H1 (cell line): ENCODE data around the gene LAT. TPM values are rescaled to one million over a fixed set of nuclear protein-coding genes. Genes with fewer than 3 reads are reported as not detected.

Source experiments
- CTCF ChIA-PET: fragments of 300-600 bp; sonication (Branson Sonifier 250); formaldehyde crosslinking; loops from one replicate; lab custom pipeline; 2021; ENCODE audit not compliant: partially characterized antibody; lab: Charles Lee
- POLR2A ChIA-PET: fragments of 300-600 bp; sonication (Branson Sonifier 250); formaldehyde crosslinking; loops from one replicate; lab custom pipeline; 2021; ENCODE audit warnings: inconsistent platforms; ENCODE audit not compliant: partially characterized antibody; lab: Charles Lee
- DNase-seq, 2 experiments: peaks; one replicate each; pipeline versions ENCODE4 v3.0.0 to v3.0.0-alpha.2; 2010 to 2022; ENCODE audit warnings: low spot score in 2 of 2, low read depth in 1 of 2, mixed read lengths in 1 of 2
- FAIRE-seq: peaks from 2 replicates; lab custom pipeline; 2011; peaks lifted over from hg19 to GRCh38; lab: Jason Lieb, UNC
- H2AFZ ChIP-seq: 2 replicates; pipeline ENCODE4 v1.8.1; 2012; ENCODE audit warnings: low read length, inconsistent platforms
- H2AK5ac ChIP-seq: 2 replicates; pipeline ENCODE4 v1.6.1; 2013; ENCODE audit warnings: low read depth, low read length
- H2BK120ac ChIP-seq: replicated peaks from 2 replicates; pipeline ENCODE3; 2013; ENCODE audit warnings: low read depth, low read length, inconsistent platforms
- H2BK12ac ChIP-seq: 2 replicates; pipeline ENCODE4 v1.6.1; 2013; ENCODE audit warnings: low read depth, low read length
- H2BK15ac ChIP-seq: 2 replicates; pipeline ENCODE4 v1.6.1; 2013; ENCODE audit warnings: low read length
- H2BK20ac ChIP-seq: 2 replicates; pipeline ENCODE4 v1.6.1; 2013; ENCODE audit warnings: low read length
- H2BK5ac ChIP-seq: 2 replicates; pipeline ENCODE4 v1.6.1; 2013; ENCODE audit warnings: low read depth, low read length
- H3K14ac ChIP-seq: 2 replicates; pipeline ENCODE4 v1.6.1; 2013; ENCODE audit warnings: inconsistent platforms; ENCODE audit not compliant: insufficient read length
- H3K18ac ChIP-seq: 2 replicates; pipeline ENCODE4 v1.6.1; 2013; ENCODE audit warnings: low read length; ENCODE audit errors: extremely low read depth
- H3K23ac ChIP-seq: 2 replicates; pipeline ENCODE4 v1.6.1; 2013; ENCODE audit warnings: inconsistent platforms; ENCODE audit not compliant: insufficient read length
- H3K23me2 ChIP-seq: 2 replicates; pipeline ENCODE4 v1.6.1; 2013; ENCODE audit warnings: low read depth, low read length
- H3K27ac ChIP-seq: 2 replicates; pipeline ENCODE4 v1.6.1; 2011; ENCODE audit warnings: low read depth, low read length, inconsistent platforms
- H3K27me3 ChIP-seq, 4 experiments: replicated peaks in 1 of 4; 1 replicate in 1 of 4; 2 replicates in 3 of 4; pipeline versions ENCODE4 v1.6.1 to v1.8.1; 2011 to 2013; ENCODE audit warnings: low read length in 3 of 4, mild to moderate bottlenecking in 3 of 4, inconsistent platforms in 2 of 4, mixed read lengths in 2 of 4, moderate library complexity in 1 of 4; ENCODE audit not compliant: control insufficient read depth in 3 of 4, insufficient read depth in 3 of 4; ENCODE audit errors: extremely low read depth in 1 of 4
- H3K36me3 ChIP-seq, 4 experiments: 2 replicates each; pipeline versions ENCODE4 v1.6.1 to v1.8.1; 2011 to 2013; ENCODE audit warnings: mild to moderate bottlenecking in 4 of 4, low read length in 3 of 4, moderate library complexity in 2 of 4, control low read depth in 1 of 4, inconsistent platforms in 1 of 4; ENCODE audit not compliant: insufficient read depth in 4 of 4, control insufficient read depth in 2 of 4
- H3K4ac ChIP-seq: replicated peaks from 2 replicates; pipeline ENCODE3; 2013; ENCODE audit warnings: low read length, low read depth, mixed read lengths, inconsistent platforms; ENCODE audit not compliant: insufficient read length
- H3K4me1 ChIP-seq, 4 experiments: replicated peaks in 1 of 4; 1 replicate in 1 of 4; 2 replicates in 3 of 4; pipeline versions ENCODE4 v1.6.1 to v1.8.1; 2011 to 2013; ENCODE audit warnings: low read length in 3 of 4, inconsistent platforms in 2 of 4, mixed read lengths in 1 of 4; ENCODE audit not compliant: insufficient read depth in 4 of 4, control insufficient read depth in 3 of 4
- H3K4me2 ChIP-seq, 2 experiments: 2 replicates each; pipeline versions ENCODE4 v1.6.1 to v1.8.1; 2011 to 2013; ENCODE audit warnings: low read depth in 2 of 2, low read length in 2 of 2, control low read depth in 1 of 2, inconsistent platforms in 1 of 2, mild to moderate bottlenecking in 1 of 2; ENCODE audit not compliant: insufficient read depth in 1 of 2
- H3K4me3 ChIP-seq, 4 experiments: fragments of 200-600, 300-600 bp in 1 of 4; sonication (generic), shearing (Covaris generic), sonication (Bioruptor Twin) in 1 of 4; 2 replicates each; pipeline versions ENCODE4 v1.5.1 to v1.8.1; 2011 to 2016; ENCODE audit warnings: low read length in 4 of 4, low read depth in 3 of 4, control low read depth in 2 of 4, inconsistent platforms in 2 of 4, mild to moderate bottlenecking in 2 of 4, mixed read lengths in 1 of 4, moderate library complexity in 1 of 4; ENCODE audit not compliant: insufficient read depth in 2 of 4; ENCODE audit errors: extremely low read depth in 1 of 4
- H3K56ac ChIP-seq: replicated peaks from 2 replicates; pipeline ENCODE3; 2013; ENCODE audit warnings: low read depth, mild to moderate bottlenecking, mixed read lengths, low read length, inconsistent platforms; ENCODE audit not compliant: insufficient read length
- H3K79me1 ChIP-seq: 2 replicates; pipeline ENCODE4 v1.6.1; 2013; ENCODE audit warnings: low read depth, low read length, control low read depth
- H3K79me2 ChIP-seq, 2 experiments: 2 replicates each; pipeline versions ENCODE4 v1.6.1 to v1.8.1; 2012 to 2013; ENCODE audit warnings: low read length in 2 of 2, mild to moderate bottlenecking in 2 of 2, inconsistent platforms in 1 of 2; ENCODE audit not compliant: insufficient read depth in 2 of 2, control insufficient read depth in 1 of 2
- H3K9ac ChIP-seq, 4 experiments: replicated peaks in 1 of 4; 1 replicate in 1 of 4; 2 replicates in 3 of 4; pipeline versions ENCODE4 v1.6.1 to v1.8.1; 2011 to 2013; ENCODE audit warnings: low read depth in 3 of 4, low read length in 3 of 4, control low read depth in 2 of 4, mild to moderate bottlenecking in 2 of 4, moderate library complexity in 2 of 4, inconsistent platforms in 1 of 4; ENCODE audit errors: extremely low read depth in 1 of 4
- H3K9me3 ChIP-seq, 2 experiments: 2 replicates each; pipeline versions ENCODE4 v1.6.1 to v1.8.1; 2012 to 2013; ENCODE audit warnings: mild to moderate bottlenecking in 2 of 2, moderate library complexity in 2 of 2, control low read depth in 1 of 2, inconsistent platforms in 1 of 2, low read depth in 1 of 2, low read length in 1 of 2, mixed read lengths in 1 of 2; ENCODE audit not compliant: insufficient read depth in 2 of 2
- H4K20me1 ChIP-seq, 2 experiments: replicated peaks in 1 of 2; 2 replicates each; pipeline versions ENCODE3 to v1.8.1; 2011 to 2013; ENCODE audit warnings: inconsistent platforms in 2 of 2, low read length in 2 of 2, mild to moderate bottlenecking in 1 of 2; ENCODE audit not compliant: insufficient read depth in 2 of 2, control insufficient read depth in 1 of 2
- H4K5ac ChIP-seq: 2 replicates; pipeline ENCODE4 v1.6.1; 2013; ENCODE audit warnings: low read length, low read depth, mixed read lengths, inconsistent platforms; ENCODE audit not compliant: insufficient read length
- H4K8ac ChIP-seq: 2 replicates; pipeline ENCODE4 v1.8.0; 2013; ENCODE audit warnings: mild to moderate bottlenecking, moderate library complexity, low read length, inconsistent platforms; ENCODE audit not compliant: insufficient read depth; ENCODE audit errors: extremely low read depth
- H4K91ac ChIP-seq: replicated peaks from 2 replicates; pipeline ENCODE3; 2013; ENCODE audit warnings: low read length, mixed read lengths, inconsistent platforms; ENCODE audit not compliant: insufficient read length
- CBX5 ChIP-seq: fragments of 300-800, 300-1000 bp; sonication (generic); IDR thresholded peaks from 2 replicates; pipeline ENCODE4 v1.7.1; 2016; ENCODE audit warnings: antibody characterized with exemption, low read length, low read depth
- HDAC6 ChIP-seq: IDR thresholded peaks from one replicate; pipeline ENCODE4 v1.7.1; 2012; ENCODE audit warnings: low read depth, mild to moderate bottlenecking, inconsistent platforms, low read length, moderate library complexity
- KDM5A ChIP-seq: fragments of 200-600 bp; IDR thresholded peaks from 2 replicates; pipeline ENCODE4 v1.7.1; 2012; ENCODE audit warnings: mild to moderate bottlenecking, low read length, inconsistent platforms, mixed read lengths
- PHF8 ChIP-seq: fragments of 200-600 bp; sonication (generic); conservative IDR thresholded peaks from 2 replicates; pipeline ENCODE4 v1.7.1; 2012; ENCODE audit warnings: low read depth, mild to moderate bottlenecking, inconsistent platforms, low read length, moderate library complexity
- RXRA ChIP-seq: IDR thresholded peaks from 2 replicates; pipeline ENCODE4 v1.6.1; 2011; ENCODE audit warnings: low read depth, mild to moderate bottlenecking, low read length, moderate library complexity; ENCODE audit not compliant: insufficient read depth
- SP4 ChIP-seq: IDR thresholded peaks from 2 replicates; pipeline ENCODE4 v1.6.1; 2012; ENCODE audit warnings: low read length, inconsistent platforms
- TAF1 ChIP-seq: IDR thresholded peaks from 2 replicates; pipeline ENCODE4 v1.6.1; 2011; ENCODE audit warnings: mild to moderate bottlenecking, low read depth, low read length
- USF2 ChIP-seq: IDR thresholded peaks from 2 replicates; pipeline ENCODE4 v1.6.1; 2011; ENCODE audit warnings: low read length, improper control_type of control experiment
- YY1 ChIP-seq: IDR thresholded peaks from 2 replicates; pipeline ENCODE4 v1.6.1; 2011; ENCODE audit warnings: low read depth, mild to moderate bottlenecking, low read length
- WGBS, 2 experiments: shearing (Covaris generic) in 1 of 2; methylation state at CpG; one replicate each; pipeline versions ENCODE4 v1.1.6 to v1.1.7; 2013 to 2015; ENCODE audit warnings: low lambda C conversion rate in 2 of 2, mixed read lengths in 2 of 2, inconsistent platforms in 1 of 2, low coverage in 1 of 2, missing lambda C conversion rate in 1 of 2; ENCODE audit not compliant: insufficient replicate concordance in 2 of 2, insufficient coverage in 1 of 2, insufficient read length in 1 of 2; ENCODE audit errors: extremely low coverage in 1 of 2, missing lambda C conversion rate in 1 of 2; 5-methylcytosine and 5-hydroxymethylcytosine counted together
- polyA plus RNA-seq, 7 experiments: library from polyadenylated mRNA; depleted of rRNA in 3 of 7; stranded (reverse) in 5 of 7; unstranded in 2 of 7; fragments of >200 nt in 5 of 7; fragments of 200-250 nt in 2 of 7; gene quantifications; 1 replicate in 5 of 7; 2 replicates in 1 of 7; 4 replicates in 1 of 7; pipeline versions ENCODE4 v1.2.1 to v1.2.3, GENCODE V29; 2011 to 2013; ENCODE audit warnings: missing spikeins in 2 of 7, mixed read lengths in 2 of 7
- total RNA-seq: library from RNA; stranded (reverse); fragmentation: NEBNext Ultra II Directional; extraction: Animal tissue kit (Norgen Biotek cat#: 25700); gene quantifications from 2 replicates; pipeline ENCODE4 v1.2.1, GENCODE V29; 2021
- TF ChIP-seq, protein P1 (sequence below): IDR thresholded peaks from 2 replicates; pipeline ENCODE4 v1.6.1; 2012; ENCODE audit warnings: inconsistent platforms

The LAT gene
- total and polyA plus RNA-seq, 2 of the 8 experiments (the other 6 are each of a cell fraction or from before 2014, with no cell fraction given), result 2.7 to 3.4 TPM

DNA sequence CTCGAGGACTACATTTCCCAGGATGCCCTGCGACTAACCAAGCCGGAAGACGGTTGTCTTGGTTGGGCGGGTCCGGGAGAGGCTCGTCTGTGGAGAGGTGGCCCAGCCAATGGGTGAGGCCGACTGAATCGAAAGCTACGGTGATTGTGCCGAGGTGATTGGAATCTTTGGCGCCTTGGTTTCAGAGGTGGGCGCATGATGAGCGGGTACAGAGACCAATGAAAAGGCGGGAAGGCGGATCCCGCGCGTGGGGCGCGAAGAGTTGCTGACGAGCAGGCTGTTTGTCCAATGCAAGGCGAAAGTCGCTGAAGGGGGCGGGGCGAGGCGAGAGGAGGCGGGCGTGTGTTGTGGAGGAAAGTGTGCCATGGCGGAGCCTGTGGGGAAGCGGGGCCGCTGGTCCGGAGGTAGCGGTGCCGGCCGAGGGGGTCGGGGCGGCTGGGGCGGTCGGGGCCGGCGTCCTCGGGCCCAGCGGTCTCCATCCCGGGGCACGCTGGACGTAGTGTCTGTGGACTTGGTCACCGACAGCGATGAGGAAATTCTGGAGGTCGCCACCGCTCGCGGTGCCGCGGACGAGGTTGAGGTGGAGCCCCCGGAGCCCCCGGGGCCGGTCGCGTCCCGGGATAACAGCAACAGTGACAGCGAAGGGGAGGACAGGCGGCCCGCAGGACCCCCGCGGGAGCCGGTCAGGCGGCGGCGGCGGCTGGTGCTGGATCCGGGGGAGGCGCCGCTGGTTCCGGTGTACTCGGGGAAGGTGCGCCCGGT, 34.0 kb upstream of the LAT start, which contains the start of gene NFATC2IP:
Gene NFATC2IP, plus strand, starts transcription at position 290 of the 762 bp plus-strand sequence. Its CDS starts 75 bp downstream, at position 365.
- H3K4me3 ChIP-seq, result peak within 1 kb of the TSS; percentile 76 to 98 (median 77)
- ChIA-PET POLR2A (interaction anchor here (0.6 to 2.2 kb wide), 14 partner anchors 11 to 128 kb away, joined by 3 to 13 read pairs (median 4); partner anchors contain the start of genes ATXN2L and SH2B1), CTCF (interaction anchor here (0.6 to 3.0 kb wide), 8 partner anchors 9 to 458 kb away, joined by 3 to 22 read pairs (median 4); partner anchors contain the start of gene SPNS1)
- H3K27ac ChIP-seq, result no peak within 1 kb of the TSS; the same call in 1 of the 2 replicates
- H3K4me2 ChIP-seq, result peak within 1 kb of the TSS; percentile 71 to 76
- H4K20me1 ChIP-seq, result peaks cover 0 to 2% of the 10 kb centered on the region in 2 experiments
- no peak within 1 kb of the TSS for H2AK5ac ChIP-seq
- no peak within 1 kb of the TSS for H2BK15ac ChIP-seq
- no peak within 1 kb of the TSS for H2BK20ac ChIP-seq
- no peak within 1 kb of the TSS for H4K5ac ChIP-seq
- H3K79me1 ChIP-seq, result peaks cover 7% of the 10 kb centered on the region
- peak within 1 kb of the TSS; percentile 78 for H2BK5ac ChIP-seq
- no peak within 1 kb of the TSS for H4K91ac ChIP-seq
- peaks cover 1% of the 10 kb centered on the region; the same call in 1 of the 2 replicates for H3K23me2 ChIP-seq
- no peak within 1 kb of the TSS for H3K4ac ChIP-seq
- peaks cover 10 to 30% (median 22%) of the 10 kb centered on the region in 4 experiments; a peak in 7 of 8 replicates for H3K36me3 ChIP-seq
- no peak within 1 kb of the TSS for H3K23ac ChIP-seq
- H3K14ac ChIP-seq, result no peak within 1 kb of the TSS
- WGBS, 2 experiments, result 0% methylated on average over 37 of the region's 79 CpGs; no CpG with 5 or more reads in 1 of the 2 experiments
- no peak within 1 kb of the TSS; the same call in none of the 2 replicates for H3K18ac ChIP-seq
- H3K4me1 ChIP-seq, result peaks cover 0 to 7% (median under 1%) of the 10 kb centered on the region in 4 experiments; a peak in 3 of 7 replicates
- no peak within 1 kb of the TSS for H2BK12ac ChIP-seq
- no peak within 1 kb of the TSS for H2BK120ac ChIP-seq
- H2AFZ ChIP-seq, result no peak within 1 kb of the TSS
- DNase-seq, result peak; percentile 99
- peak; percentile 76 for FAIRE-seq
- peaks cover 3 to 16% of the 10 kb centered on the region in 2 experiments; a peak in 3 of 4 replicates for H3K79me2 ChIP-seq
- no peaks in the 10 kb centered on the region for H3K9me3 ChIP-seq
- H3K9ac ChIP-seq, result peak within 1 kb of the TSS; percentile 66 to 89 (median 77)
- peak within 1 kb of the TSS; percentile 74 for H3K56ac ChIP-seq
- no peaks in the 10 kb centered on the region for H3K27me3 ChIP-seq
- peak within 1 kb of the TSS; percentile 87 for H4K8ac ChIP-seq
- TF ChIP-seq, protein P1, sequence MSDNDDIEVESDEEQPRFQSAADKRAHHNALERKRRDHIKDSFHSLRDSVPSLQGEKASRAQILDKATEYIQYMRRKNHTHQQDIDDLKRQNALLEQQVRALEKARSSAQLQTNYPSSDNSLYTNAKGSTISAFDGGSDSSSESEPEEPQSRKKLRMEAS, result peak; percentile 41; the same call in 1 of the 2 replicates
- TF ChIP-seq TAF1 (peak; percentile 78; the same call in 1 of the 2 replicates), PHF8 (peak; percentile 79), HDAC6 (no peak), CBX5 (no peak), RXRA (no peak), SP4 (peak; percentile 87; the same call in 1 of the 2 replicates), KDM5A (no peak; the same call in 1 of the 2 replicates), YY1 (peak; percentile 84), USF2 (no peak)
